LNCAP (cell line): Measurements from ENCODE around the gene TRAPPC2L.

Experiments used
- TF ChIP-seq, protein P1 (sequence below): fragments of 450-650 bp; IDR thresholded peaks from 2 replicates; pipeline ENCODE4 v1.5.1; 2017; ENCODE audit warnings: mild to moderate bottlenecking

The TRAPPC2L gene

DNA sequence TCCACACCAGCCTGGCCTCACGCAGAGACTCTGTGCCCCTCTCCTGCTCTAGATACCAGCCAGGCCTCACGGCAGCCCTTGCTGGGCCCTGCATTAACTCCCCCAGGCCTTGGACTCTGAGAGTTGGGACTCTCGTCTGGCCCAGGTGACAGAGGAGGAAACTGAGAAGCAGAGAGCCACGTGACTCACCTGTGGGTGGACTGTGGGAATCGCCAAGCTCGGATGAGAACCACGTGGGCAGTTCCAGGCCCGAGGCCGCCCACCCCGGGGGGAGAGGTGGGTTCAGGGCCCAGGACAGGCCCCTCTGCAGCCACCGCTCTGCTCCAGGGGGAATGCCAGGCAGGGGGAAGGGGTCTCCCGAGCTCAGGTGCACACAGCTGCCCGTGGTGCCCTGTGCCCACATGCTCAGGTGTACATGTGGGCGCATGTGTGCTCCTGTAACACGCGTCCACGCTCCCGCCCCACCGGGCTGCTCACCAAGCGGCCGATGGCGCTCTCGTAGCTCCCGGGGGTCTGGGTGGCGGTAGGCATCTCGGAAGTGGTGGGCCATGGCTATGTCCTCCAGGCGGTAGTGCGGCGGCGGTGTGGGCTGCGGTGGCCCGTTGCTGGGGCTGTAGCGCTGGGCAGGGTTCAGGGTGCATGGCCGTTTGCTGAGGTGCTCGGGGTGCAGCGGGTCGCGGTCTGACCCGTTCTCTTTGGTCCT, 27.8 kb downstream of the TRAPPC2L start:
- TF ChIP-seq, protein P1, sequence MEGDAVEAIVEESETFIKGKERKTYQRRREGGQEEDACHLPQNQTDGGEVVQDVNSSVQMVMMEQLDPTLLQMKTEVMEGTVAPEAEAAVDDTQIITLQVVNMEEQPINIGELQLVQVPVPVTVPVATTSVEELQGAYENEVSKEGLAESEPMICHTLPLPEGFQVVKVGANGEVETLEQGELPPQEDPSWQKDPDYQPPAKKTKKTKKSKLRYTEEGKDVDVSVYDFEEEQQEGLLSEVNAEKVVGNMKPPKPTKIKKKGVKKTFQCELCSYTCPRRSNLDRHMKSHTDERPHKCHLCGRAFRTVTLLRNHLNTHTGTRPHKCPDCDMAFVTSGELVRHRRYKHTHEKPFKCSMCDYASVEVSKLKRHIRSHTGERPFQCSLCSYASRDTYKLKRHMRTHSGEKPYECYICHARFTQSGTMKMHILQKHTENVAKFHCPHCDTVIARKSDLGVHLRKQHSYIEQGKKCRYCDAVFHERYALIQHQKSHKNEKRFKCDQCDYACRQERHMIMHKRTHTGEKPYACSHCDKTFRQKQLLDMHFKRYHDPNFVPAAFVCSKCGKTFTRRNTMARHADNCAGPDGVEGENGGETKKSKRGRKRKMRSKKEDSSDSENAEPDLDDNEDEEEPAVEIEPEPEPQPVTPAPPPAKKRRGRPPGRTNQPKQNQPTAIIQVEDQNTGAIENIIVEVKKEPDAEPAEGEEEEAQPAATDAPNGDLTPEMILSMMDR, result no peak

DNA sequence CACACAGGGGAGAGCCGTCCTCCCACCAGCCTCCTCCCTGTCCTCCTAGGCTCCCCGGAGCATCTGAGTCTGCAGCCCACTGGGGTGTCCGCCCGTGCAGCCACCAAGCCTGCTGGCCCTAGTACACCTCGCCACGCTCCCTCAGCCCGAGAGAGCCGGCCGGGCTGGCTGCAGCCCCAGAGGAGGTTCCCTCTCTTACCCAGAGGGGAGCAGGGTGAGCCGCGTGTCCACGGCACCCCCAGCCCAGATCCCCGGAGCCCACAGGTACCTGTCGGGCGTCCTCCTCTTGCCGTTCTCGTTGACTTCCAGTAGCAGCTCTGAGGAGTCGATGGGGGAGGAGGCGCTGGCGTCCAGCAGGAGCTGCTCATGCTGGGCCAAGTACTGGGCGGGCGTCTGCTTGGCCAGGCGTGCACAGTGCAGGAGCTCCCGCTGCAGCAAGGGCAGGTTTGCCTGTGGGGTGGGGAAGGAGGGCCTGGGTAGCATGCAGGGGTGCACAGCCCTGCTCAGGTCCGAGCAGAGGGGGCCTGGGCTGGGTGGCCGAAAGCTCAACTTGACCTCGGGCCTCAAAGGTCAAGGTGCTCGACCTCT, 28.9 kb downstream of the TRAPPC2L start:
- TF ChIP-seq, protein P1, result no peak

DNA sequence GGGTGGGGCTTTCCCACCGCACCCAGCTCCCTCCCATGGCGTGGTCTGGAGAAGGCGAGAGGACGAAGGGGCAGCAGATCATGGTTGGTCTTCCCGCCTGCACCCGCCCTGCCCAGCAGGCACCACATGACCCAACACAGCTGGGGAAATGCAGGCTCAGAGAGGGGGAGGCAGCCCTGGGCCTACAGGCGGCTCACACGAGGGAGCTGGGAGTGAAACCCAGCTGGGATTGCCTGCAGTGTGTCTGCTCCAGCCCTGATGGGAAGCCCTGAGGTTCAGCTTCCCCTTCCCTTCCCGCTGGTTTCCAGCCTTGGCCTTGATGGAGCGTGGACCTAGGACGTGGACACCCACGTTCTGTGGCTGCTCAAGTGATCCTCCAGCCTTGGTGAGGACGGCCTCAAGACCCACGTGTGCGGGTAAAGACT, 29.5 kb downstream of the TRAPPC2L start:
- TF ChIP-seq, protein P1, result no peak

DNA sequence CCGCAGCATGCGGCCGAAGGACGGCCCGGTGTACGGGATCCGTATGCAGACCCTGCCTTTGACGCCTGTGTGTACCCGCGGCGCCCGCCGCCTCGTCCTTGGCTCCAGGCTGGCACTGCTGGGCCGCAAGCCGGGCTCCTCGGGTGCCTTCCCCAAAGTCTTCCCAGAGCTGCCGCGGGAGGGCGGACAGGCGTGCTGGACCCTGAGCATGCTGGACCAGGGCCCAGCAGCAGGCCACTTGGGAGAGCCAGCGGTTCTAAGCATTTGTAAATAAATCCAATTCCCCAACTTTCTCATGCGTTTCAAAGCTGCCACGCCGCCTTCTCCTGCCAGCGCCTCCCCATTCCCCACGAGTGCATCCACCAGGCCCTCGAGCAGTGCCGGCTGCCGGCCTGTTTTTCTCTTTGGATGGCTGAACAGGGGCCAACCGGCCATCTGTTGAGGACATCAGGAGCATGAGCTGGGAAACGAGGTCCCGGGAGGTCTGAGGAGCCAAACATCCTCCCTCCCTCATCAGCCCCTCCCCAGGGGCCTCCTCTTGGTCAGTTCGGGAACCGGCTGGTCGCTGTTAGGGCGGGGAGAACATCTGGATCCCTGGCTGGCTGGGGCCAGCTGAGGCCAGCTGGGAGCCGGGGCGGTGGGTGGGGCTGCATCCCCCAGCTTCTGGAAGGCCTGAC, 30.1 kb downstream of the TRAPPC2L start:
- TF ChIP-seq, protein P1, result no peak

DNA sequence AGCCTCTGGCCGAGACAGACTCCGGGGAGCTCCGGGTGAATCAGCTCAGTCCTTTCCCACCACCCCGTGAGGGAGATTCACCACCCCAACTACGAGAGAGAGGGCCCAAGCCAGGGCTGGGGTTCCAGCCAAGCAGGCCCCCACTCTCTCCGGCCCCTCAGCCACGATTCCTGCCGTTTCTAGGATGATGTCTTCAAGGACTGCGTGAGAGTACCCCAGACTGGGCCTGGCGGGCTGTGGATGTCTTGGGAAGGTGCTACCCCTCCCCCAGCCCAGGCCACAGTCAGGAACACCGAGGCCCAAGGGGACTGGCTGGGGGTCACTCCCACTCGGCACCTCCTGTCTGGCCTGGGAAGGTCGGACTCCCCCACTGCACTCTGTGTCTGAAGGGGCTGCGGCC, 31.1 kb downstream of the TRAPPC2L start:
- TF ChIP-seq, protein P1, result no peak

DNA sequence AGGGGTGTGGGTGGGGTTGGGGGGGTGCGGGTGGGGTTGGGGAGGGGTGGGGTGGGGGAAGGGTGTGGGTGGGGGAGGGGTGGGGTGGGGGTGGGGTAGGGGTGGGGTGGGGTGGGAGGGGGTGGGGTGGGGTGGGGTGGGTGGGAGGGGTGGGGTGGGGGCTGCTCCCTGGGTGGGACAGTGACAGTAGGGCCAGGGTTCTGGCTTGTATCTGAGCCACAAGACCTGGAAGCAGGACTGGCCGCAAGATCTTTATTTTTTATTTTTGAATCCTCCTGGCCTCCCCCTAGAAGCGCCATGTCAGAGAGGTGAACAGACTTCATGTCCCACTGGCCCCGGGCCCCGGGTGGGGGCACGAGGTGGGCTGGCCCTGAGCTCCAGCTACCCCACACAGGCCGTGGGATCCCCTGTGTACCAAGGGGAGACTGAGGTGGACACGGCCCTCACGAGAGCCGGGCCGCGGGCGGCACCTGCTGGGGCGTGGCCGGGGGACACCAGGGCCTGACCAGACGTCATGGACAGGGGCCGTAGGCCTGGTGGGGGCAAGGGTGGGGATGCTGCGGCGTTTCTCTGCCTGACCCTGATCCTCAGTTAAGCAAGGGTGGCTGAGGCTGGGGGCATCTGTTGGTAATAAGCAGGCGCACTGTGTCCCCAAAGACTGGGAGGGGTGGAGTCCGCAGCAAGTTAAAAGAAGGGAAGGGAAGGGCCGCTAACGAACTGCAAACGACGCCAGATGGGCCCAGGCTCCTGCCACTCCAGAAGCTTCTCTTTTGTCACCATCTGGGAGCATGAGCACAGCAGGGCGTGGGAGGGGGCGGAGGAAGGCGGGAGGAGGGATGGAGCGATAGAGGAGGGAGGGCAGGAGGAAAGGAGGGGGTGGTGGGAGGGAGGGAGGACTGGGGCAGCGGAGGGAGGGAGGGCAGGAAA, 31.8 kb downstream of the TRAPPC2L start:
- TF ChIP-seq, protein P1, result no peak

DNA sequence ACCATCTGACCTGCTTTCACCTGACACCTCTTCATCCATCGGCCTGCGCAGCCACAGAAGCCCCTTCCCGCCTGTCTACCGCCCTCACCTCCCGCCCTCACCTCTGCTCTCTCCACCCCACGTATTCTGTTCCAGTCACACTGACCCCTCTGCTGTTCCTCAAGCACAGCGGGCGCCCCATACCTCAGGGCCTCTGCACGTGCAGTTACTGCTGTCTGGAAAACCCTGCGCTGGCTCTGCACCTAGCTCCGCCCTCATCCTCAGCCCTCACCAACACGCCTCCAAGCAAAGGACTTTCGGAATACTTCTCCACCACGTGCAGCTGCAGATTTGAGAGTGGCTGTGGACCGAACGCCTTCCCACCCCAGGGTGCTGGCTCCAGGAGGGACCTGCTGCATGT, 34.2 kb downstream of the TRAPPC2L start:
- TF ChIP-seq, protein P1, result no peak
